Spleen (tissue), 11 donors: ENCODE results near the gene L3HYPDH. TPM values are rescaled to one million over a fixed set of nuclear protein-coding genes. Genes with fewer than 3 reads are reported as not detected.

Experiments used
- DNase-seq: peaks from one replicate; pipeline ENCODE4 v3.0.0-alpha.2; 2020
- H3K27ac ChIP-seq, 8 donors: fragments of 200-600 bp; sonication (generic) in 7 of 8; 1 replicate in 4 of 8; 2 replicates in 4 of 8; pipeline versions ENCODE4 v1.5.0 to v1.8.0; 2016 to 2021; ENCODE audit warnings: inconsistent platforms in 4 of 8, mild to moderate bottlenecking in 4 of 8, moderate library complexity in 1 of 8
- H3K27me3 ChIP-seq, 7 donors: fragments of 200-600 bp; sonication (generic) in 6 of 7; replicated peaks in 1 of 7; 1 replicate in 4 of 7; 2 replicates in 3 of 7; pipeline versions ENCODE4 v1.5.0 to v1.8.0; 2016 to 2021; ENCODE audit warnings: inconsistent platforms in 3 of 7, mild to moderate bottlenecking in 1 of 7
- H3K36me3 ChIP-seq, 6 donors: fragments of 200-600 bp; sonication (generic) in 5 of 6; 1 replicate in 4 of 6; 2 replicates in 2 of 6; pipeline versions ENCODE4 v1.5.0 to v1.8.0; 2016 to 2021; ENCODE audit warnings: inconsistent platforms in 2 of 6
- H3K4me1 ChIP-seq, 6 donors: fragments of 200-600 bp; sonication (generic) in 5 of 6; 1 replicate in 3 of 6; 2 replicates in 3 of 6; pipeline versions ENCODE4 v1.5.0 to v1.8.0; 2016 to 2021; ENCODE audit warnings: inconsistent platforms in 3 of 6
- H3K4me3 ChIP-seq, 8 donors: fragments of 200-600 bp; sonication (generic) in 7 of 8; 1 replicate in 4 of 8; 2 replicates in 4 of 8; pipeline versions ENCODE4 v1.5.0 to v1.8.0; 2016 to 2021; ENCODE audit warnings: inconsistent platforms in 4 of 8, mild to moderate bottlenecking in 4 of 8, moderate library complexity in 2 of 8
- H3K9me3 ChIP-seq, 8 donors: fragments of 200-600 bp; sonication (generic) in 7 of 8; 1 replicate in 4 of 8; 2 replicates in 4 of 8; pipeline versions ENCODE4 v1.5.0 to v1.8.0; 2016 to 2021; ENCODE audit warnings: inconsistent platforms in 4 of 8
- POLR2A ChIP-seq, 3 donors: fragments of 450-650 bp; IDR thresholded peaks; one replicate each; pipeline ENCODE4 v1.5.1; 2017; ENCODE audit warnings: antibody characterized with exemption in 3 of 3, mild to moderate bottlenecking in 1 of 3
- POLR2AphosphoS5 ChIP-seq, 3 donors: sonication (generic); formaldehyde crosslinking; IDR thresholded peaks; one replicate each; pipeline ENCODE4 v1.5.1; 2017; ENCODE audit warnings: antibody characterized with exemption in 3 of 3
- WGBS, 5 donors: extraction: QIAGEN DNeasy Blood & Tissue Kit in 3 of 5; methylation state at CpG; one replicate each; pipeline versions ENCODE4 v1.1.5 to v1.1.7; 2013 to 2018; 5-methylcytosine and 5-hydroxymethylcytosine counted together
- intact Hi-C: fragments of 100-400 bp; cut with DNase I; formaldehyde crosslinking; loops from one replicate; pipeline ENCODE4 v1.15.0; 2023; ENCODE audit warnings: low total_unique reads
- polyA plus RNA-seq, 3 donors: library from polyadenylated mRNA; stranded (reverse); fragments of 200-250 nt; gene quantifications; one replicate each; pipeline ENCODE4 v1.2.1, GENCODE V29; 2013
- total RNA-seq, 7 donors: library from RNA; depleted of rRNA in 3 of 7; stranded (reverse); fragments of >200 nt in 3 of 7; fragmentation: NEBNext Ultra II Directional in 4 of 7; extraction: Animal tissue kit (Norgen Biotek cat#: 25700) in 4 of 7; gene quantifications; one replicate each; pipeline versions ENCODE4 v1.1.0 to v1.2.1, GENCODE V29; 2016 to 2021
- TF ChIP-seq, protein P1 (sequence below), 11 experiments: fragments of 200-600 bp in 7 of 11; fragments of 450-650 bp in 4 of 11; sonication (generic) in 4 of 11; IDR thresholded peaks in 8 of 11; conservative IDR thresholded peaks in 3 of 11; 1 replicate in 7 of 11; 2 replicates in 4 of 11; pipeline versions ENCODE4 v1.4.0 to v1.8.0; 2016 to 2021; ENCODE audit warnings: antibody characterized with exemption in 11 of 11, inconsistent platforms in 4 of 11, mild to moderate bottlenecking in 1 of 11
- donor health status: healthy with polysubstance abuse.
- donor health status: DM: no; HTN: no; CAD: no; lungs with moderate emphysema.
- donor health status: DM: no; HTN: no; CAD: no.
- donor health status: Bipolar disorder and iron deficiency.
- donor health status: healthy.
- donor health status: DM: no; HTN: no; CAD: no.
- donor health status: DM: yes; HTN: yes; CAD: no.

L3HYPDH gene
- total and polyA plus RNA-seq, 10 donors, result 24.8 to 71.8 (median 42.7) TPM

DNA sequence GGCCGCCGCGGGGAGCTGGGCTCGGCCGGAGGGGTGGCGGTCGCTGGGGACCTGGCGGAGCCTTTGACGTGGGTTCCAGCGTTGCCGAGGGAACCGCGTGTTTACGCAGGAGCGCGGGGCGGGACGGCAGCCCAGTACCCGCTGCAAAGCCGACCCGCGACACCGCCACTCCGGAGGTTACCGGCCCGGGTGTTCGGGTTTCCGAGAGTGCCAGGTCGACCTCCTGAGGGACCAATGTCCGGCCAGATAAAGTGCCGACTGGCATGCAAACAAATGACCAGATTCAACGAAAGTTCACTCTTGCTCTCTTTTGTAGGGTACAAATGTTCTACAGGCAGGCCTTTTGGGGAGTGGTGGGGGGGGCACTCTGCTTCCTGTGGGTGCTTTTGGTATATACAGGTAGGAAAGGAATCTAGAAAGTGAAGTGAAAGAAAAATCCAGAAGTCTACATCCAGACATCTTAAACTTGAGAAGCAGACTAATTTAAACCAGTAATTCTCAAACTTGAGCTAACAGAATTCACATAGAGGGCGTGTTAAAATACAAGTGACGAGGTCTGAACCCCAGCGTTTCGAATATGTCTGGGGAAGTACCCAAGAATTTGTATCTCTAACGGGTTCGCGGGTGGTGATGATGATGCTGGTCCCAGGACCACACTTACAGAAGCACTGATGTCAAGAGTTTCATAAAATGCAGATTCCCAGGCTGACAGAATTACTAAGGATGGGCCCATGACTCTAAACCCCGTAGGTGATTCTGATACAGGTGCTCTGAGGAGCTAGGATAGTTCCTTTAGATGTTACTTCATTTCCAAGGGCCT, 18.7 kb downstream of the L3HYPDH start, which contains the start of gene GPR135:
TSS of gene GPR135 (minus strand) at position 65 of the 820 bp plus-strand sequence. CDS start 154 bp downstream, outside the sequence.
- peaks cover 0 to 23% (median 0%) of the 10 kb centered on the region in 7 donors for H3K27me3 ChIP-seq
- H3K27ac ChIP-seq, result peak within 1 kb of the TSS in 7 of 8 donors; percentile 4 to 67 (median 46)
- peaks cover 7 to 21% (median 10%) of the 10 kb centered on the region in 6 donors for H3K4me1 ChIP-seq
- peak within 1 kb of the TSS; percentile 57 to 91 (median 64) for H3K4me3 ChIP-seq
- intact Hi-C loops, result no loop called here
- peaks cover 0 to 9% (median 0%) of the 10 kb centered on the region in 6 donors for H3K36me3 ChIP-seq
- H3K9me3 ChIP-seq, result no peaks in the 10 kb centered on the region
- peak; percentile 86 for DNase-seq
- WGBS, 5 donors, result 19 to 29% (median 21%) methylated on average over 26 to 40 of the region's 40 CpGs
- peak in 1 of 3 donors; percentile 39 for TF ChIP-seq POLR2AphosphoS5 (IDR thresholded peaks at IDR 0.05)
- TF ChIP-seq, protein P1, sequence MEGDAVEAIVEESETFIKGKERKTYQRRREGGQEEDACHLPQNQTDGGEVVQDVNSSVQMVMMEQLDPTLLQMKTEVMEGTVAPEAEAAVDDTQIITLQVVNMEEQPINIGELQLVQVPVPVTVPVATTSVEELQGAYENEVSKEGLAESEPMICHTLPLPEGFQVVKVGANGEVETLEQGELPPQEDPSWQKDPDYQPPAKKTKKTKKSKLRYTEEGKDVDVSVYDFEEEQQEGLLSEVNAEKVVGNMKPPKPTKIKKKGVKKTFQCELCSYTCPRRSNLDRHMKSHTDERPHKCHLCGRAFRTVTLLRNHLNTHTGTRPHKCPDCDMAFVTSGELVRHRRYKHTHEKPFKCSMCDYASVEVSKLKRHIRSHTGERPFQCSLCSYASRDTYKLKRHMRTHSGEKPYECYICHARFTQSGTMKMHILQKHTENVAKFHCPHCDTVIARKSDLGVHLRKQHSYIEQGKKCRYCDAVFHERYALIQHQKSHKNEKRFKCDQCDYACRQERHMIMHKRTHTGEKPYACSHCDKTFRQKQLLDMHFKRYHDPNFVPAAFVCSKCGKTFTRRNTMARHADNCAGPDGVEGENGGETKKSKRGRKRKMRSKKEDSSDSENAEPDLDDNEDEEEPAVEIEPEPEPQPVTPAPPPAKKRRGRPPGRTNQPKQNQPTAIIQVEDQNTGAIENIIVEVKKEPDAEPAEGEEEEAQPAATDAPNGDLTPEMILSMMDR (IDR thresholded peaks at IDR 0.05 in 8 of 11, conservative IDR thresholded peaks at IDR 0.05 in 3 of 11), result no peak

GRCh38 chr14:59464486-59465315, 19.5 kb downstream of the L3HYPDH start:
- intact Hi-C loops, result no loop called here
- H3K9me3 ChIP-seq, result no peaks in the 10 kb centered on the region
- DNase-seq, result peak; percentile 92
- TF ChIP-seq, protein P1 (IDR thresholded peaks at IDR 0.05 in 8 of 11, conservative IDR thresholded peaks at IDR 0.05 in 3 of 11), result no peak
- TF ChIP-seq POLR2AphosphoS5 (IDR thresholded peaks at IDR 0.05) (peak in 1 of 3 donors; percentile 58), POLR2A (IDR thresholded peaks at IDR 0.05) (no peak)
- peaks cover 0 to 23% (median 0%) of the 10 kb centered on the region in 7 donors for H3K27me3 ChIP-seq
- whole genome bisulfite sequencing, 5 donors, result 0 to 1% (median 0%) methylated on average over 1 to 105 of the region's 105 CpGs
- H3K4me1 ChIP-seq, result peaks cover 7 to 21% (median 10%) of the 10 kb centered on the region in 6 donors
- H3K27ac ChIP-seq, result peak overlapping the region in 7 of 8 donors; percentile 4 to 67 (median 46)
- peaks cover 0 to 6% (median 0%) of the 10 kb centered on the region in 6 donors for H3K36me3 ChIP-seq
- H3K4me3 ChIP-seq, result peak overlapping the region; percentile 57 to 91 (median 64)

DNA sequence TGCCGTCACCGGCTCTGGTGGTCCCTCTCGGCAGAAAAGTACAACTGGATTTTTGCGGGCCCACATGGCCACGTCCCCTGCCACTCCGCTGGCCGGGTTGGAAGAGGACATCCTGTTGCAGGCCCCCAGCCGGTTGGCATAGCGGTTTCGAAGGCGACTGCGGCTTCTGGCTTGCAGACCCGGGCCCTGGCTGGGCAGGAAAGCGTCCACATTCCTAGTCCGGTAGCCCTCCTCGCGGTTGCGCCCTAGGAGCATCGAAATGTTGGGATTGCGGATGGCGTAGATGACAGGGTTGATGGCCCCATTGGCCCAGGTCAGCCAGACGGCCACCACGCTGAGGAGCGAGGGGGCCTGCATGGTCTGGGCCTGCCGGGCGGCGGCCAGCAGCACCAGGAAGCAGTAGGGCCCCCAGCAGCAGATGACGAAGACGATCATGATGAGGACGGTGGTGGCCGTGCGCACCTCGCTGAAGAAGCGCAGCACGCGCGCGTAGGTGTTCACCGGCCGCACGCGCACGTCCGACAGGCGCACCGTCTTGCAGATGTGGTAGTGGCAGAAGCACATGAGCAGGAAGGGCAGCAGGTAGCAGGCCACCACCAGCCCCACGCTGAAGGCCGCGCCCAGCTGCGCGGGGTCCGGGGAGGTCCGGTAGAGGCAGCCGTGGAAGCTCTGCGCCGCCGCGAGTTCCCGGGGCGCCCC, 20.3 kb downstream of the L3HYPDH start:
- H3K36me3 ChIP-seq, result peaks cover 0 to 6% (median 0%) of the 10 kb centered on the region in 6 donors
- peak overlapping the region; percentile 57 to 91 (median 64) for H3K4me3 ChIP-seq
- intact Hi-C loops, result no loop called here
- H3K9me3 ChIP-seq, result no peaks in the 10 kb centered on the region
- peaks cover 7 to 21% (median 10%) of the 10 kb centered on the region in 6 donors for H3K4me1 ChIP-seq
- WGBS, 5 donors, result 36 to 52% (median 37%) methylated on average over 37 to 60 of the region's 60 CpGs
- H3K27ac ChIP-seq, result peak overlapping the region in 7 of 8 donors; percentile 4 to 67 (median 46)
- TF ChIP-seq, protein P1 (IDR thresholded peaks at IDR 0.05 in 8 of 11, conservative IDR thresholded peaks at IDR 0.05 in 3 of 11), result no peak
- TF ChIP-seq POLR2AphosphoS5 (IDR thresholded peaks at IDR 0.05), result peak in 1 of 3 donors; percentile 24
- DNase-seq, result peak; percentile 80
- H3K27me3 ChIP-seq, result peaks cover 0 to 23% (median 0%) of the 10 kb centered on the region in 7 donors
